ENCODE results near the gene CAPS2.

DNA sequence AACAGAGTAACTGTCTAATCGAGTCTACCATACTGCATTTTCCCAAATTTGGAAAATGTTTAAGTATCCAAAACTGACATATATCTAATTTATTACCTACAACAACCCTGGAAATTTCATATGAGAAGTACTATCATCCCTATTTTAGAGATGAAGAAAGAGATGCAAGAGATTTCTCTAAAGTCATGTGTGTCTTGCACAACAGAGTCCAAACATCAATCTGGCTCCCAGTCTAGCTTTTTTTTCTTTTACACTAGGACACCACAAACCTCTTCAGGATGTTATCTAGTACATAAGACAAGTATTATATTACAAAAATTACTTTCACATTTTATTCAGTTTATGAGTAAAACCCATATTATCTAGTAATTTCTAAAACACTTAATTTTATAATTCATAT, 39.1 kb downstream of the CAPS2 start:
- TF ChIP-seq, protein P1, sequence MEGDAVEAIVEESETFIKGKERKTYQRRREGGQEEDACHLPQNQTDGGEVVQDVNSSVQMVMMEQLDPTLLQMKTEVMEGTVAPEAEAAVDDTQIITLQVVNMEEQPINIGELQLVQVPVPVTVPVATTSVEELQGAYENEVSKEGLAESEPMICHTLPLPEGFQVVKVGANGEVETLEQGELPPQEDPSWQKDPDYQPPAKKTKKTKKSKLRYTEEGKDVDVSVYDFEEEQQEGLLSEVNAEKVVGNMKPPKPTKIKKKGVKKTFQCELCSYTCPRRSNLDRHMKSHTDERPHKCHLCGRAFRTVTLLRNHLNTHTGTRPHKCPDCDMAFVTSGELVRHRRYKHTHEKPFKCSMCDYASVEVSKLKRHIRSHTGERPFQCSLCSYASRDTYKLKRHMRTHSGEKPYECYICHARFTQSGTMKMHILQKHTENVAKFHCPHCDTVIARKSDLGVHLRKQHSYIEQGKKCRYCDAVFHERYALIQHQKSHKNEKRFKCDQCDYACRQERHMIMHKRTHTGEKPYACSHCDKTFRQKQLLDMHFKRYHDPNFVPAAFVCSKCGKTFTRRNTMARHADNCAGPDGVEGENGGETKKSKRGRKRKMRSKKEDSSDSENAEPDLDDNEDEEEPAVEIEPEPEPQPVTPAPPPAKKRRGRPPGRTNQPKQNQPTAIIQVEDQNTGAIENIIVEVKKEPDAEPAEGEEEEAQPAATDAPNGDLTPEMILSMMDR (IDR thresholded peaks at IDR 0.05; ENCODE audit: low read depth, low read length): no peak
- no peak for TF ChIP-seq POLR2A (IDR thresholded peaks at IDR 0.05; ENCODE audit: extremely low read depth, insufficient read length)
